Skeletal muscle cell (primary cell): Measurements from ENCODE around the gene KCTD14.
"Not testable (repeated sequence)": the region's sequence is repeated elsewhere in the genome, so short reads cannot be mapped to it uniquely, and the experiment has no call there.

ENCODE experiments used
- DNase-seq: peaks from one replicate; pipeline ENCODE4 v3.0.0-alpha.2; 2010; ENCODE audit warnings: low read depth
- H3K4me3 ChIP-seq: 2 replicates; pipeline ENCODE4 v1.5.1; 2011; ENCODE audit warnings: low read depth, mild to moderate bottlenecking, control low read depth, low read length, moderate library complexity

The KCTD14 gene

DNA sequence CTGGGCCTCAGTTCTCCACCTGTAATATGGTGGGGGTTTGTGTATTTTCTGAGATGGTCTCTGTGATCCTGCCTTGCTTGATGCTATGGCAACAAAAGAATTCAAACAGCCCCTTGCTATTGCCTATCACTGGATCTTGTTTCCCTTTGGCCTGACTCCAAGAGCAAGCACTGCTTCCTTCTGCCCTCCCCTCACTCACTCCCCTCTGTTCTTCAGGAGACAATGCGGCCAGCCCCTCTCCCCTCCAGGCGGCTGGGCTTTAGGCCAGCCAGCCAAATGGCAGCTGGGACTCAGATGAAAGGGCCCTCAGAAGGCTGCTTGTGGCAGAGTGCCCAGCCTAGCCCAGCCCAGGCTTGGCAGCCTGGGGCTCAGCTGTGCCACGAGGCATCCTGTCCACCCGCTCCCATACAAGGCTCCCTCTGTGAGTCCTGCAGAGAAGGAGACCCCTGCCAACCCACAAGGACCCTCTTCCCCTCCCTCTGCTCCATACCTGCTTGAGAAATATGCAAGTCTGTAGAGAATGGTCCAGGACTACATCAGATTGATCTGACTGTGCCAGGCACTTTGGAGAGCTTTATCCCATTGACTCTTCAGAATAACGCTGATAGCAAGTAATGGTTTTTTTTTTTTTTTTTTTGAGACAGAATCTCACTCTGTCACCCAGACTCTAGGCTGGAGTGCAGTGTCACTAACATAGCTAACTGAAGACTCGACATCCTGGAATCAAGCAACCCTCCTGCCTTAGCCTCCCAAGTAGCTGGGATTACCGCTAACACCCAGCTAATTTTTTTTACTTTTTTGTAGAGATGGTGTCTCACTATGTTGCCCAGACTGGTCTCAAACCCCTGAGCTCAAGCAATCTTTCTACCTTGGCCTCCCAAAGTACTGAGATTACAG, 7.6 kb upstream of the KCTD14 start:
- peak; percentile 69 for DNase-seq
- no peak overlapping the region for H3K4me3 ChIP-seq

DNA sequence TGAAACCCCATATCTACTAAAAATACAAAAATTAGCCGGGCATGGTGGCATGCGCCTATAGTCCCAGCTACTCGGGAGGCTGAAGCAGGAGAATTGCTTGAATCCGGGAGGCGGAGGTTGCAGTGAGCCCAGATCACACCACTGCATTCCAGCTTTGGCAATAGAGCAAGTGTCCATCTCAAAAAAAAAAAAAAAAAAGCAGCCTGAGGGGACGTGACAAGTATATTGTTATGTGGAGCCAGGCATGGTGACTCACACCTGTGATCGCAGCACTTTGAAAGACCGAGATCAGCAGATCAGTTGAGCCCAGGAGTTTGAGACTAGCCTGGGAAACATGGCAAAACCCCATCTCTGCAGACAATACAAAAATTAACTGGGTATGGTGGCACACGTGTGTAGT, 5.3 kb upstream of the KCTD14 start:
- DNase-seq, H3K4me3 ChIP-seq: not testable (repeated sequence)

DNA sequence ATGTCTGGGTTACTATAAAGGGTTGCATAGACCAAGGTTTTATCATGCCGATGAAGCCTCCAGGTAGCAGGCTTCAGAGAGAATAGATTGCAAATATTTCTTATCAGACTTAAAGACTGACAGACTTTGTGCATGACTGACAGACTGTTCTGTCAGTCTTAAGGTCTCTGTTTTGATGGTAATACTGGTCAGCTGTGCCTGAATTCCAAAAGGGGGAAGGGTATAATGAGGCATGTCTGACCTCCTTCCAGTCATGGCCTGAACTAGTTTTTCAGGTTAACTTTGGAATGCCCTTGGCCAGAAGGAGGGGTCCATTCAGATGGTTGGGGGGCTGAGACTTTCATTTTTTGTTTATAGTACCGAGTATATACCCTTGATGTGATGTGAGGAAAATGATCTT, 4.7 kb upstream of the KCTD14 start:
- DNase-seq: no peak
- H3K4me3 ChIP-seq: no peak overlapping the region

DNA sequence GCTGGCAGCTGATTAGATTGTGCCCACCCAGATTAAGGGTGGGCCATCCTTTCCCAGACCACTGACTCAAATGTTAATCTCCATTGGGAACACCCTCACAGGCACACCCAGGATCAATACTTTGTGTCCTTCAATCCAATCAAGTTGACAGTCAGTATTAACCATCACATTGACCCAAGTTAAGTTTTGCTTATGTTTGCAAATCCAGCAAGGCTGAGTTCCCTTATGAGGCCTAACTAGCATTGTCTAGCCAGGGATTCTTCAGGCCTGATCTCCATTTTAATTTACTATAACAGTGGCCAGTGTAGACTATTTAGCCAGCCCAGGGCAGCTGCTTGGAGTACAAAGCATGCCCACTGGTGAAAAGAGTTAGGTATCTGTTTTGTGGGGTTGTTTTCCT, 2.3 kb upstream of the KCTD14 start:
- DNase-seq: no peak
- no peak overlapping the region for H3K4me3 ChIP-seq

DNA sequence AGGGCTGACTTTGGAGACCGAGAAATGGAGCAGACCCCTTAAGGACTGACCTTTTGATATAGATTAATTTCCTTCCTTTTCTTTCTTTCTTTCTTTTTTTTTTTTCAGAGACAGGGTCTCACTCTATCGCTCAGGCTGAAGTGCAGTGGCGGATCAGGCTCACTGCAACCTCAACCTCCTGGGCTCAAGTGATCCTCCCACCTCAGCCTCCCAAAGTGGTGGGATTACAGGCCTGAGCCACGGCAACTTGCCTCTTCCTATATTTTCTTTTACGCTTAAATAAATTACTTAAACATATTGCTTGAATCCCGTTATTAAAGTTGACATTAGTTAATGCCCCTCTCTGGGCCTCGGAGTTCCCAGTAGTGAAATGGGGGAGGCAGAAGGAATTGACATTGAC, 350 bp upstream of the KCTD14 start:
- H3K4me3 ChIP-seq: peak overlapping the region; percentile 42
- no peak for DNase-seq

DNA sequence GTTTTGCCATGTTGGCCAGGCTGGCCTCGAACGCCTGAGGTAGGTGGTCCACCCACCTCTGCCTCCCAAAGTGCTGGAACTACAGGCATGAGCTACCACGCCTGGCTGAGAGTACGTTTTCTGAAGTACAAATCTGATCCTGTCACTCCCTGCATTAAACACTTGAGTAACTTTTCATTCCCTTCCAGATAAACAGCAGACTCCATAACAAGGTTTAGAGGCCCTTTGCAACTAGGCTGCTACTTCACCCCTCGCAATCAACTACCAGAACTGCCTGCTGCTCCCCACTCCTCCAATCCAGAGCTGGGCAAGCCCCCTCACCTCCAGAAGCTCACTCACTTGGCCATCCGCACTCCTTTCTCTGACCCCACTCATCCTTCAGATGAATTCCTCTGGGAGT, 1.5 kb downstream of the KCTD14 start:
- no peak for DNase-seq
- H3K4me3 ChIP-seq: no peak overlapping the region

DNA sequence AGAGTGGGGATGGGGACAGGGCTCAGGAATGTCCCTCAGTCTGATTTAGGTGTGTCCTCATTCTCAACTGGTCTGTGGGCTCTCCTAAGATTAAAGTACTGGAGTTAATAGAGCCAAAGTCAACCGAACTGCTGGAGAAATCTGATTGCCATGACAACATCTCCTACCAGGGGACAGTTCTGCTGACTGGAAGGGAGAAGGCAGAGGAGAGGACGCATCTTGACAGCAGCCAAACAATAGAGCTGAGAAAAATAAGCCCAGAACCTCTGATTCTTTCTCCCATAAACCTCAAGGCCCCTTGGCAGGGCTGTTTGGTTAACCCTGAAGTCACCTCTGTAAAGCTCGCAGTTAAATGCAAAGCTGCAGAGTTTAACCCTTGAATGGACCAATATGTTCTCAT, 2.8 kb downstream of the KCTD14 start:
- no peak for DNase-seq
- no peak overlapping the region for H3K4me3 ChIP-seq

DNA sequence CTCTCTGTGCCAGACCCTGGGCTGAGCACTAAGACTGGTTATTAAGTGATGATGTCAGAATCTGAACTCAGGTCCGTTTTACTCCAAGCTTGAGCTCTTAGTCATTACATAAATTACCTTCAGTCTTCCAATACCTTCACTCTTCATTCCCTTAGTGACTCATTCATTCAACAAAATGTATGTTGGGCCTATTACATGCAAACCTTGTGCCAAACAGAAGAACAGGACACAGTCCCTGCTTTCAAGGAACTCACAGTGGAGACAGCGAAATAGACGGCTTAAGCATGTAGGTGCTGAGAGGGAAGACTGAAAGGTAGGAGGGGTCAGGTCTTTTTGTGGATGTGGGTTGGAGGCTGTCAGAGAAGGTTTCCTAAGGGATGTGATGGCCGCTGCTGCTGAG, 3.3 kb downstream of the KCTD14 start:
- no peak overlapping the region for H3K4me3 ChIP-seq
- DNase-seq: no peak

DNA sequence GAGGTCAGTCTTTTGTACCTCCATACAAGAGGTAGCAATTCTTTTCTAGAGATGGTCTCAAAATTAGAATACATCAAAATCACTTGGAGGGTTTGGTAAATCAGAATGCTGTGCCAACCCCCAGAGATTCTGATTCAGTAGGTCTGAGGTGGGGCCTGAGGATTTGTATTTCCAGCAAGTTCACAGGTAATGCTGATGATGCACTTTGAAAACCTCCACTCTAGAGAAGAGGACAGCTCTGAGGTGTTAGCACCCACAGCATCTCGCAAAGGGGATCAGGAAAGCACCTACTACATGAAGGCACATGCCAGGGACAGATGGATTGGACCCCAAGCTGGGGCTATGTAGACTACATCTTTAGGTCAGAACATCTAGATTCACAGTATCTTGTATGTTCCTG, 7.2 kb downstream of the KCTD14 start:
- DNase-seq: no peak
- no peak overlapping the region for H3K4me3 ChIP-seq

DNA sequence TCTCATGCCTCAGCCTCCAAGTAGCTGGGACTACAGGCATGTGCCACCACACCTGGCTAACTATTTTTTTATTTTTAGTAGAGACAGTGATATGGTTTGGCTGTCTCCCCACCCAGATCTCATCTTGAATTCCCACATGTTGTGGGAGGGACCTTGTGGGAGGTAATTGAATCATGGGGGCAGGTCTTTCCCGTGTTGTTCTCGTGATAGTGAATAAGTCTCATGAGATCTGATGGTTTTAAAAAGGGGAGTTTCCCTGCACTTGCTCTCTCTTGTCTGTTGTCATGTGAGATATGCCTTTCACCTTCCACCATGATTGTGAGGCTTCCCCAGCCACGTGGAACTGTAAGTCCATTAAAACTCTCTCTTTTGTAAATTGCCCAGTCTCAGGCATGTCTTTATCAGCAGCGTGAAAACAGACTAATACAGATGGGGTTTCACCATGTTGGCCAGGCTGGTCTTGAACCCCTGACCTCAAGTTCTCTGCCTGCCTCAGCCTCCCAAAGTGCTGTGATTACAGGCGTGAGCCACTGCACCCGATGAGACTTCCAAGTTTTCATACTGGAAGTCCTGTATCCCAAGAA, 8.0 kb downstream of the KCTD14 start:
- not testable (repeated sequence) for DNase-seq, H3K4me3 ChIP-seq

DNA sequence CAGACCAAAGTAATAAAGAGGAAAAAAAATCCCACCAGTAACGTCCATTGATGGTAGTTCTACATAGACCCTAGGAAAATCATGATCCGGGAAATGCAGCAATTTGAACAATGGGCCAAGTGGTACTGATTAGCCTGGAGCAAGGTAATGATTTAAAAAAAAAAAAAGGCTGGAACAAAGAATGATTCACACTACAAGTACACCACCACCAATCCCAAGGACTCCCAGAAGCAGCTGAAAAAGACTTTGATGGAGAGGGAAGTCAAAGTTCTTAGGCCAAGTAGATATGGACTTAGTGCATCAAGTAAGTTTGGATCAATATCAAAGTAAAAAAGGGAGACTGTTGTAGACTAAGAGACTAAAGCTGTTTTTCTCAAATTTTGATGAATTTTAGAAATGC, 11.8 kb downstream of the KCTD14 start:
- no peak overlapping the region for H3K4me3 ChIP-seq
- DNase-seq: no peak

DNA sequence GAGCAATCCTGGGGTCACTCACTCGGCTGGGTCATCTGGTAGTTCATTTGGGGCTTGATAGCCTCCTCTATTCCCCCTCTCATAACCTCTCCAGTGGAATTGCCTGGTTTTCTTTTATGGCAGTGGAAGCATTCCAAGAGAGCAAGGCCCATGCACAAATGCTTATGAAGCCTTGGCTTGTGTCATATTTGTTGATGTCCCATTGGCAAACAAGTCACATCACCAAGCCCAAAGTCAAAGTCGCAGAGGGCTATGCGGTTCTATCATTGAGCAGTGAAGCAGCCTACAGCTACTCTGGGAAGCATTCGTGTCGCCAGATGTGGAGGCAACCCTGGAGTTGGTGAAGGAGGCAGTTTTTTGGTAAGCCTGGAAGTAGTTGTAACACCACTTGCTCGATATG, 12.3 kb downstream of the KCTD14 start:
- DNase-seq: no peak
- no peak overlapping the region for H3K4me3 ChIP-seq

DNA sequence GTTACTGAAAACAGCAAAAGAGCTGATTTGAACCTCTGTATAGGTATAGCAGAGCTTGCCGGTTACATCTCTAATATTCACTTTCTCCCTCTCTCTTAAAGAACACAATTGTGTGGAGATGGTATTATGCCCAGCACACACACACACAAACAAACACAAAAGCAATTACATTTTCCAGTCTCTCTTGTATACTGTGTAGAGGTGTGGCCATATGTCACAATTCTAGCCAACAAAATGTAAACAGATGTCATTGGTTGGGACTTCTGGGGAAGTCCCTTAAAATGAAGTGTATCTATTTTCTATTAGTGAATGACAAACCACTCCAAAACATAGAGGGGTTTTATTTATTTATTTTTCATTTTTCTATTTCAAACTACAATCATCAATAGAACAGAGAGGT, 12.8 kb downstream of the KCTD14 start:
- no peak overlapping the region for H3K4me3 ChIP-seq
- DNase-seq: no peak

DNA sequence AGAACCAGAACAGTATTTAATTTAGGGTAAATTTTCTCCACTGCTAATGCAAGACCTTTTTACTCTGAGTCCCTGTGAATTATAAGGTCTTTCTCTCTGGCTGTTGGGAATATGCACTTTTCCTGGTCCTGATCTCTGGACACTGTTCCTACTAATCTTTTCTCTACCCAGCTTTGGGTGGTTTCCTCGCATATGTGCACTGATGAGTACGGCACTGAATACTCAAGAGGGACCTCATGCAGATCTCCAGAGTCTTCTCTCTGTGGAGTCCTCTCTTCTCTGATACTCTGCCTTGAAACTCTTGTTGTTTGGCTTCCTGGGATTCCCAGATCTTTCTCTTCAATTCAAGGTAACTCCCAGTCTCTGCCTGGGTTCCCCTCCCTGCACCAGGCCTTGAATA, 14.0 kb downstream of the KCTD14 start:
- no peak overlapping the region for H3K4me3 ChIP-seq
- DNase-seq: no peak

DNA sequence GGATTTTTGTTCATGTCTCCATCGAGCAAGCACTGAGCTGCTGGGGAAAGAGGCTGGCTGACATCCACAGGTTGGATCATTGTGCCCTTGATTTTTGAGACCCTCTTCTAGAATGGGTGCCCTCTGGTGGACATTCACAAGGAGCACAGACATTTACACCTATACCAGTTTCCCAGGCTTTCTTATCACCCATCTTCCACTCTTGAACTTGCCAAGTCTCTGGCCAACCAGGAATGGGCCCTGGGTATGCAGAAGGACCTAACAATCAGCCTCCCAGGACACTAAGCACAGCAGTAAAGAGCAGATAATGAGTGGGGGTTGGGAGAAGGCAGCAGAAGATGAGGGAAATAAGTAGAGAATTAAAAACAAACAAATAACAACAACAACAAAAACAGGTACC, 22.9 kb downstream of the KCTD14 start:
- peak; percentile 29 for DNase-seq
- no peak overlapping the region for H3K4me3 ChIP-seq

DNA sequence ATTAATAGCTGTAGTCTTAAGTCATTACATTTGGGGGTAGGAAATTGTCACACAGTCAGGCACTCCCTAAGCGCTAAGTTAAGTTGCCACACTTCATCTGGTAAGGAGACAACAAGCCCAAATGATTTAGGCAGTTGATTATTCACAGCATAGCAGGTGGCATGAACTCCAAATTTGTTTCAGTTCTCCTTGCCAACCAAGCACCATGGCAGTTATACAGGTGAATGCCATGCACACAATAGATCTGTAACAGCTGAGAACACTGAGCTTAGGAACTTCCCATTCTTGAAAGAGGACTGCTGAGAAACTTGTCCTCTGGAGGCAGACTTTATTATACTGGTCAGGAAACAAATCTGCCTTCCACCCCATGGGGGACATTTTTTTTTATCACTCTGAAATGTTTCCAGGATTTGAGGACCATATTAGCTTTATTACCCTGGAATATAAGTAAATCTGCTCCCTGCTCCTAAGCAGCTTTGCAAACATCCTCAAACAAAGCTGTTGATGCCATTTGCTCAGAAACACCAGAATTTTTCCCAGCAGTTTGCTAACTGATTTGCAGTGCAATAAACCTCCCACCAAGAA, 23.5 kb downstream of the KCTD14 start:
- no peak for DNase-seq
- no peak overlapping the region for H3K4me3 ChIP-seq

DNA sequence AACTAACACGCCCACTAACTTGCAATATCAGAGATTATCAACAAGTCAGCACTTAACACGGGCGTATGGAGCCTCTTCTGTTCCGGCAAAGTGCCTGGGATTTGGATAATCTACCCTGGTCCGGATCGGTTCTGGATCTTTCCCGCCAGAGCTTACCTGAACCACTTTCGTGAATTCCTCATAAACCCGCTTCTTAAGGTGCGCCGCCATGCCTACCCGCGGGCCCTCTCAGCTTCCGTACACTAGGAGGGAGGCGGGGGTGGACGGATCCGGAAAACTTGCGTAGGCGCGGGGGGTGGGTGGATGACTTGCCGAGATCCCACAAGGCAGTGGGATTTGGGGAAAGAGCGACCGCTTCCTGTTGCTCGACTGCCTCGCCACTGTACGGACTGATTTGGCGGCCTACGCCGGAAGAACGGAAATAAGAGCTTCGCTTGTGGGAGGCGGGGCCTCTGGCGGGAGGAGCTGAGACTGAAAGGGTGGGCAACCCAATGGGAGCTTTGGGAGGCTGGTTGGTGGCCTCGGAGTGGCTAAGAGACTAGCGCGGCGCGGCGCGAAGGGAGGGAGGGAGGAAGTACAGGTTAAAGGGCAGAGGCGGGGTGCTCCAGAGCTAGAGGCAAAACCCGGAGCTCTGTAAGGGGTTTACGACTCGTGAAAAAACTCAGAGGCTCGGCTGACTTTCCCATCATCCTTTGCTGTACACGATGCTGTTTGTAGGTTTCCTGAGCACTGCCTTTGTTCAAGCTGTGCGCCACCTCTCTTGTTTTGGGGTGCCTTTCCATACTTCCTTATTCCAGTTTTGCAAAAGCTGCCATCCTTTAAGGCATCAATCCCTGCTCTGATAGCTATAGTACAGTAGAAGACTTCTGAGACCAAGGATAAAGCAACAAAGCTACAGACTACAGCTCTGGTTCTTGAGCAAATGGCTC, 28.4 kb downstream of the KCTD14 start, which contains the start of gene INTS4:
INTS4 (minus strand) TSS at position 235 of the 929 bp plus-strand sequence; CDS start at position 210, 25 bp downstream.
- DNase-seq: peak; percentile 99

DNA sequence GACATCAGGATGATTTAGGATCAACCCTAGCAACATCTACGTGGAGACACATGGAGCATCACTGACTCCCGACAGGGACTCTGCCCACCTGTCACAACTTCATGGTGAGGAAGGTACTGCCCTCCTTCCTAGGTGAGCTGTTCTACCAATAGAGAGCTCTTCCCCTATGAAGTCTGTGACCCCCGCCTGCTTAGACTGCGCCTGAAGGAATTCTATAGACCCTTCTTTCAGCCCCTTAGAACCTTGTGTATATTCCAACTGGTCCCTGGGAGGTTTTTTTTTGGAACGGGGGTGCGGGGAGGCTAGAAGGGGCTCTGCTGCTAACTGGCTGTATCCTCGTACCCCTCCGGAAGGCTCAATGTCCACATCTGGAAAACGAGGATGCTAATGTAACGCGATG, 29.2 kb downstream of the KCTD14 start:
- peak overlapping the region; percentile 74 for H3K4me3 ChIP-seq
- no peak for DNase-seq

More for the DNA sequence above, 28.4 kb downstream of the KCTD14 start, which contains the start of gene INTS4:
- peak within 1 kb of the TSS; percentile 74 for H3K4me3 ChIP-seq

DNA sequence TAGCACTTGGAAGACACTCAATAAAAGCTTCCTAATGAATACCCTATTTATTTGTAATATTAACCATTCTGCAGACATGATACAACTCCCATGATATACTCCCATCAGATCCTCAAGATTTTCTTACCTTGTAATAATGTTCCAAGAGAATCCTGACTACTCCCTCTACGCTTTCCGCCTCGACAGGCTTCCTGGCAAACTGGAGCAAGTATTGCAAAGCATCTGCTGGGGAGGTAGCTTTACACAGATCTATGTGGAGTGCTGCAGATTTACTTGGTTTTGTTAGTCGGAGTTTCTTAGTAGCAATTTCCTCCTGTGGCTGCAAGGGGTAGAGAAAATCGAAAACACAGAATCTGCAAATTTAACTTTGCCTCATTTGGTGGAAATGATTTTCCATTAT, 32.1 kb downstream of the KCTD14 start:
- no peak for DNase-seq
- H3K4me3 ChIP-seq: no peak overlapping the region

DNA sequence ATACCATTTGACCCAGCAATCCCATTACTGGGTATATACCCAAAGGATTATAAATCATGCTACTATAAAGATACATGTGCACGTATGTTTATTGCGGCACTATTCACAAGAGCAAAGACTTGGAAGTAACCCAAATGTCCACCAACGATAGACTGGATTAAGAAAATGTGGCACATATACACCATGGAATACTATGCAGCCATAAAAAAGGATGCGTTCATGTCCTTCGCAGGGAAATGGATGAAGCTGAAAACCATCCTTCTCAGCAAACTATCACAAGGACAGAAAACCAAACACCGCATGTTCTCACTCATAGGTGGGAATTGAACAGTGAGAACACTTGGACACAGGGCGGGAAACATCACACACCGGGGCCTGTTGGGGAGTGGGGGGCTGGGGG, 36.6 kb downstream of the KCTD14 start:
- DNase-seq, H3K4me3 ChIP-seq: not testable (repeated sequence)
